NCI-H146 (cell line): ENCODE data around the gene SLC2A4.

Experiments
- DNase-seq: peaks from one replicate; lab custom pipeline; 2025; lab: John Stamatoyannopoulos, UW

SLC2A4 gene

DNA sequence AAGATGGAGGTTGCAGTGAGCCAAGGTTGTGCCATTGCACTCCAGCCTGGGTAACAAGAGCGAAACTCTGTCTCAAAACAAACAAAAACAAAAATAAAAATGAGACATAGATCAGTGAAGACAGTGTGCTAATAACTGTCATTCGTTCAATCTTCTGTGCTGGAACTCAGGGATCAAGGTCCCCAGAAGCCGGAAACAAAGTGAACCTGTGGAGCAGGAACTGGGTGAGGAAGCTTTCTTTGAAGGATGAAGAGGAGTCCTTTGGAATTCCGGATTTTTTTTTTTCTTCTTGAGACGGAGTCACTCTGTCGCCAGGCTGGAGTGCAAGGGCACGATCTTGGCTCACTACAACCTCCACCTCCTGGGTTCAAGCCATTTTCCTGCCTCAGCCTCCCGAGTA is 2.1 kb upstream of the SLC2A4 start:
- no peak for DNase-seq

DNA sequence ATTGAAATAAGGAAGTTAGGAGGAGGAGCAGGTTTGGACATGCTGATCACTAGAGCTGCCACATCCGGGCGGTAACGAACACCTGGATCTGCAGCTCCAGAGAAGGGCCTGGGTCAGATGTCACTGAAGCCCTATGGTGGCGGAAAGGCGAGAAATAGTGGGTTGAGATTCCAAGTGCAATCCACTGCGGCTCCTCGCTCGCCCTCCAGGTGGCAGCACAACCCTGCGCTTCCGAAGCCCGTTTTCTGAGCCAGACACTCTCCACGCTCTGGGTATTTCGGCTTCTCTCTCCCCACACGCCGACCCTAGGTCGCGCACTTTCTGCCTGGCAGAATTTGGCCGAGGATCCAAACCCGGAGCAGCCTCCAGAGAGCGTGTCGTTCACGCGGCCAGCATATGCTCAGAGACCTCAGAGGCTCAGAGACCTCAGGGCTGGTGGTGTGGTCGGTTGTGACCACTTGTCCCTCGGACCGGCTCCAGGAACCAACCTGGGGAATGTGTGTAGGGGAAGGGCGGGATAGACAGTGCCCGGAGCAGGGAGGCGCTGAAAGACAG is 922 bp upstream of the SLC2A4 start:
- peak; percentile 77 for DNase-seq

DNA sequence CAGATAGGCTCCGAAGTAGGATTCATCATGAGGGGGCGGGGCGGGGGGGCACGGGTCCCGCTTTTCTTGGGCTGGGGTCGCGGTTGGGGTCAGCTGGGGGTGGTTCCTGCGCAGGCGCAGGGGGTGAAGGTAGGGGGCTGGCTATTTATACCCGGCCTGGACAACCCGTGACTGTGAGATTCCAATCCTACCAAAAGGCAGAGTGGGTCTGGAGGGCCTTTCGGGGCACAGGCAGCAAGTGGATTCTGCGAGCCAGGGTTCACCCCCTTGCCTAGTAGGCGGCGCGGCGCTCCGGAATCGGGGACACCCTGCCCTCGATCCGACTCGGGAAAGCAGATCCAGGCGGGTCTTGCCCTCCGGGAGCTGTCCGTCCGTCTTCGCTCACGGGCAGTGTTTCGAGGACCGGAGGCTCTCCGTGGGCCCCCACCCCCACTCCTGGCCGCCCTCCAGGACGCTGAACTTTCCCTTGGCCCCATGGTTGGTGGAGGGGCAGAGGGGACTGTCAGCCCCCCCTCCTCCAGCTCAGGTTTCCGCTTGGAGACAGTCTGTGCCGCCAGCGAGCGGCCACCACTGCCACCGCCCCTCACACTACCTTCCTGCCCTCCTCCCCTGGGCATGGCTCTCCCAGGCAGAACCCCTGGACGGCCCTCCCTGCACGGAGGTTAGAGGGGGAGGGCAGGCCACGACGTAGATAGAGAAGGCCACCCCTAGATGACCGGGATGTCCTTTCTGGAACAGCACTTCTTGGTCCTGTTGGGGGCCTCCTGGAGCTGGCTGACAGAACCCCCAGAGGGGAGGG is 634 bp downstream of the SLC2A4 start:
- DNase-seq = no peak

DNA sequence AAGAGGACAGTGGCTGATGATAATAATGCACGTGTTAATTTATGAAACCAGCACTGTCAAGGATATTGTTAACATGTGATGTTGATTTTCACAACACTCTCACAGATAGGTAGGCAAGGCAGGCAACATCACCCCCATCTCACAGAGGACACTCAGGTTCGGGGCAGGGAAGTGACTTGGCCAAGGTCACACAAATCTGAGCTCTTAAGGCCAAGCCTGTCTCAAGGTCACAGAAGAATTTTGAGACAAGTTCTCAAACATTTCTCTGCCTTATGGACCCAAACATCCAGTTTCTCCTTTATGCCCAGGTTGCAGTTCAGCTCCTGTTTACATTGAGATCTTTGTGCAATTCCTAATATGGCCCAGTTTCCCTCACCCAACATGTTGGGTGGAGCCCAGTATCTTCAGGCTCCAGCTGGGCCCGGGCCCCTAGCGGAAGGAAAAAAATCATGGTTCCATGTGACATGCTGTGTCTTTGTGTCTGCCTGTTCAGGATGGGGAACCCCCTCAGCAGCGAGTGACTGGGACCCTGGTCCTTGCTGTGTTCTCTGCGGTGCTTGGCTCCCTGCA is 1.3 kb downstream of the SLC2A4 start:
- peak; percentile 11 for DNase-seq

DNA sequence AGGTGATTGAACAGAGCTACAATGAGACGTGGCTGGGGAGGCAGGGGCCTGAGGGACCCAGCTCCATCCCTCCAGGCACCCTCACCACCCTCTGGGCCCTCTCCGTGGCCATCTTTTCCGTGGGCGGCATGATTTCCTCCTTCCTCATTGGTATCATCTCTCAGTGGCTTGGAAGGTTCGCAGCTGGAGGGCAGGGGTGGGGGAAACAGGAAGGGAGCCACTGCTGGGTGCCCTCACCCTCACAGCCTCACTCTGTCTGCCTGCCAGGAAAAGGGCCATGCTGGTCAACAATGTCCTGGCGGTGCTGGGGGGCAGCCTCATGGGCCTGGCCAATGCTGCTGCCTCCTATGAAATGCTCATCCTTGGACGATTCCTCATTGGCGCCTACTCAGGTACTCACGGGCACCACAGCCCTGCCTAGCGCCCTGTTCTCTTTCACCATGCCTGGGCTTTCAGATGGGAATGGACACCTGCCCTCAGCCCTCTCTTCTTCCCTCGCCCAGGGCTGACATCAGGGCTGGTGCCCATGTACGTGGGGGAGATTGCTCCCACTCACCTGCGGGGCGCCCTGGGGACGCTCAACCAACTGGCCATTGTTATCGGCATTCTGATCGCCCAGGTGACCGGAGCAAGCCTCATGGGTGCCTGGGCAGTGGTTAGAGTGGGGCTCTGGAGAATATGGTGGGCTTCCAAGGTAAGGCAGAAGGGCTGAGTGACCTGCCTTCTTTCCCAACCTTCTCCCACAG is 2.1 kb downstream of the SLC2A4 start:
- DNase-seq = no peak

DNA sequence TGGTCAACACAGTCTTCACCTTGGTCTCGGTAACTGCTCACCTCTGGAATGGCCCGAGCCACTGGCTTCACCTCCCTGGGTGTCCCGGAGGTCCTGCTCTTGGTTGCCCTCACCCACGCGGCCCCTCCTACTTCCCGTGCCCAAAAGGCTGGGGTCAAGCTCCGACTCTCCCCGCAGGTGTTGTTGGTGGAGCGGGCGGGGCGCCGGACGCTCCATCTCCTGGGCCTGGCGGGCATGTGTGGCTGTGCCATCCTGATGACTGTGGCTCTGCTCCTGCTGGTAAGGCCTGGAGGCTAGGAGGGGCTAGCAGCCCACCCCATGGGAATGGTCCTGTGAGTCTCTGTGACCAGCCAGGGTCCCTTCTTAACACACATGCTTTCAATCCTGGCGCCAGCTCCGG is 3.4 kb downstream of the SLC2A4 start:
- no peak for DNase-seq

DNA sequence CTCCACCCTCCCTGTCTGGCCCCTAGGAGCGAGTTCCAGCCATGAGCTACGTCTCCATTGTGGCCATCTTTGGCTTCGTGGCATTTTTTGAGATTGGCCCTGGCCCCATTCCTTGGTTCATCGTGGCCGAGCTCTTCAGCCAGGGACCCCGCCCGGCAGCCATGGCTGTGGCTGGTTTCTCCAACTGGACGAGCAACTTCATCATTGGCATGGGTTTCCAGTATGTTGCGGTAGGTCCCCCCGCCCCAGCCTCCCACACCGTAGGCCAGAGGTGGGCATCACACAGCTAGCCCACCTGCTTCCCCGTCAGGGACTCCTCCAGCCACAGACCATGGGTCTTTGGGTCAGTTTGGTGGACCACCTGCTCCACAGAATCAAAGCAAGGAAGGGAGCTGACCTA is 4.2 kb downstream of the SLC2A4 start:
- no peak for DNase-seq

DNA sequence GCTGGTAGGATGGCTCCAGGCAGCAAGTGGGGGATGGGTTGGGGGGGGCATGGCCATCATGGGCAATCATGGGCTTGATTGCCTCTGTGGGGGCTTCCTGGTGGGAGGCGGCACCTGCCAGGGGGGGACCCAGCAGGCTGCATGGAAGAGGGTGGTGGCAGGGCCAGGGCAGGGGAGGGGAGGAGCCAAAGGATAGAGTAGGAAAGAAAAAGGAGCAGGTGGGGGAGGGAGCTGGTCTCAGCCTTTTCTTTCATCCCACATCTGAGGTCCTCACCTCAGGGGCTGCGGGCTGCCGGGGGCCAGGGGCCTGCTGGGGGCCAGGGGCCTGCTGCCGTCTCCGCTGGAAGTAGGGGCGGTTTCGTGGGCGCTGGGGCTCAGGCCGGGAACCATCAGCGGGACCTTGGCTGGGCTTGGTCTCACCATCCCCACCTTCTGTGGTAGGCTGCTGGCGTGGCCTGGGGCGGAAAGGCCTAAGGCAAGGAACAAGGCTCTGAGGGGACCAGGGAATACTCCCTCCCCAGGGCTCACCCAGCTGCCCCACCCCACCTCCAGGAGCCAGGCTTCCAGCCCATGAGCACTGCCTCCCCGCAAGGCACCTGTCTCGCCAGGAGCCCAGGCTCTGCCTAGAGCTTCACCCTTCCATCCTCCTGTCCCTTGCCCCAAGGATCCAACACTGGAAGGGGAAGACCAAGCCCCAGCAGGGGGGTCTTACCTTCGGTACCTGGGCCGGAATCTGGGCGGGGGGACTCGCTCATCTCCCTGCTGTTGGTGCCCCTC is 7.9 kb downstream of the SLC2A4 start:
- no peak for DNase-seq

DNA sequence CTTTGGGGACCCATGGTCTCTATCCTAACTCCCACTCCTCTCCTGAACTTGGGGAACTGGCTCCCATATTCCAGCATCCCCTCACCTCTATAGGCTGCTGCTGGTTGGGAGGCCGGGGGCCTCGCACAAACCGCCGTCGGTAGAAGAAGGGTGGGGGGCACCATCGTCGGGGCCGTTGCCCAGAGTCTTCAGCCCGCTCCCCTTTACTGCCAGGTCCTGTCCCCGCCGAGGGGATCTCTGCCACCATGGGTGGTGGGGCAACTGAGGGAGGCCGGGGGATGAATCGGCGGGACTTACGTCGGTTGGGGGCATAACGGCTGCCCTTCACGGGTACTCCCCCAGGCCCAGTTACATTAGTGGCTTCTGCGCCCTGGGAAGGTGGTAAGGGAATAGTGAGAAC is 8.6 kb downstream of the SLC2A4 start:
- DNase-seq = no peak

DNA sequence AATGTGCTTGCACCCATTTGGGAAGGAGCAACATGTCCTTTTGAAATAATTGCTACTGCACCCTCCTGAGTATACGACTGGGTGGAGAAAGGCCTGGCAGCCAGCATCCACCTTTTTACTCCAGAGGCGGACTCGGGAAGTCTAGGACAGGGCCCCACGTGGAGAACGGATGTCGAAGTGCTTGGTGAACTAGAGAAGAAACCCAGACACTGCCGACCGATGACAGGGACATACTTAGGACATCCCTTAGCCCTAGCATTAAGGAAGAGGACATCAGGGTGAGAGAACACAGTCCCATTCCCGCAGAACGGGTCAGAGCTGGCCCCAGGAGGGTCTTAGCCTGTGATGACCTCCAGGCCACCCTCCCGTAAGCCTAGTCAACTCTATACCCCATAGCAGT is 9.2 kb downstream of the SLC2A4 start:
- no peak for DNase-seq

DNA sequence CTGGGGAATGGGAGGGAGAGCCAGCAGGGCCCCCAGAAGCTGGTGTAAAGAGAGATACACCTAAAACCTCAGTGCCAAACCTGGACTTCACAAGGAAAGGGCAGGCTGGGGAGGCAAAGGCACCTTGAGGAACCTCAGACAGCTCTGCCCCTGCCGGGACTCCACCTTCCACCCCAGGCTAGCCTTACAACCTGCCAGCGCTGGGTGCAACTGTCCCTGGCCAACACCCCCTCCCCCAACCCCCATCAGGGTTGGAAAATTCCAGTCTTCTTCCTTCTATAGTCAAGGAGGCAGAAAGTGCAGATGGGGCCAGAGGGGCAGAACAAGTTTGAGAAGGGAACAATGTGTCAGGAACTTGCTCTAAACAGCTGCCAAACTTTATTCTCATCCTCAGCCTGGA is 10.7 kb downstream of the SLC2A4 start:
- no peak for DNase-seq

DNA sequence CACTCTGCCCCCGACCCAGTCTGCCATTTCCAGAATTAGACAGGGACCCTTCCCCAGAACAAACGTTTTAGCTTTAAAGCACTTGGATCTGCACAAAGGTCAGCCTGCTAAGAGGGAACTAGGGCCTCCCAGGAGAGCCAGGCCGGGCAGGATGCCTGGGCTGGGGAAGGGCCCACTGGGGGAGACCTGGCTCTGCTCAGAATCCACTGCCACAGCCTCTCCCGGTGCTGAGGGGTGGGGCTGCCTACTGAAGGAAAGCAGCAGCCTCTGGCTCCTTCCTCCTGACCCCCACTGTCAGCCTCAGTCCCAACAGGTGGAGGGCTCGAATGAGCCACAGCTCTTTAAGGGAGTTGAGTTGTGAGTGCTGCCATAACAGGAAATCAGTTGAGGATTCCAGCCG is 11.2 kb downstream of the SLC2A4 start:
- no peak for DNase-seq

DNA sequence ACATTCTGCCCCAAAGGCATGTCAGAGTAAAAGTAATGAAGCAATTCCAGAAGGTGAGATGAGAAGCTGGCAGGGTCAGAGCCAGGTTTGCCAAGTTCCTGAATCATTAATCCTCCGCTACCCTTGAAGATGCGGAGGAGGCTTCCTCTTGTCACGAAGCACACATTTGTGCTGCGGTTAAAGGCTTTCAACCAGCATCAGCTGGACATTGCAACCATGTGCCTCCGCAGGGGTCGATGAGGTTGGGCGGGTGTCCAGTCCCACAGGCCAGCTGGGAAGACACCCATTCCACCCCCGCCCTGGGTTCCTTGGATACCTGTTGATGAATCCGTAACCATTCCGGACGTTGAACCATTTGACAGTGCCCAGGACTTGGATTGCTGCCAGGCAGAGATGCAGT is 11.6 kb downstream of the SLC2A4 start:
- DNase-seq = no peak

DNA sequence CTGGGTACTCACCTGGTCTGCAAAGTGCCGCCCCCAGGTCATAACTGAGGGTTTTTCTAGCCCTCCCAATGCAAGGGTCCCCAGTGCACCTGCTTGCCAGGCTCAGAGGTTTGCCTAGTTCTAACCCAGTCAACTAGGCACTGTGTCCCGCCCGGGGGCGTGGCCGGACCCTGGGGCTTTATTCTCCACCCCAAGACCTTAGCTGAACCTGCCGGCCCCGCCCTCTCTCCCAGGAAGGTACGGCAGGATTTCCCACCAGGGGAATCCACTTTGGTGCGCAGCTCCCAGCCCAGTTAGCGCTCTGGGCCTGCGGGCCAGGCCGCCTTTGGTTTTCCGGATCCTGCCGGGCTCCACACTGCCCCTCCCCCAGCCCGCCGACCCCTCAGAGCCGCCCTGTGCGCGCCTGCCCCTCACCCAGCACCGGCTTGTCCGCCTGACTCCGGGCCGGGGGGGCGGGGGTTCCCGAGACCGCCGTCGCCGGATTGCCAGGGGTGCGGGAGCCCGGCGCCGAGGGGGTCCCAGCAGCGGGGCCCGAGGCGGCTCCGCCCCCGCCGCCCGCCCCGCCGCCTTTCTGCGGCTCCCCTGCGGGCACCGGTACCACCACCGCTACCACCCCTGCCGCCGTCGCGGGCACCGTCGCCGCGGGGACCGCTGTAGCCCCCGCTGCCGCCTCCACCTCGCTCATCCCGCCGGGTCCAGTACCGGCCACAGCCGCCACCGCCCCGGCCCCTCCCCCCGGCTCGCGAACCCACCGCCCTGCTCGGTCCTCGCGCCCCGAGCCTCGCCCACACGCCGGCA is 12.5 kb downstream of the SLC2A4 start:
- DNase-seq = peak; percentile 39

DNA sequence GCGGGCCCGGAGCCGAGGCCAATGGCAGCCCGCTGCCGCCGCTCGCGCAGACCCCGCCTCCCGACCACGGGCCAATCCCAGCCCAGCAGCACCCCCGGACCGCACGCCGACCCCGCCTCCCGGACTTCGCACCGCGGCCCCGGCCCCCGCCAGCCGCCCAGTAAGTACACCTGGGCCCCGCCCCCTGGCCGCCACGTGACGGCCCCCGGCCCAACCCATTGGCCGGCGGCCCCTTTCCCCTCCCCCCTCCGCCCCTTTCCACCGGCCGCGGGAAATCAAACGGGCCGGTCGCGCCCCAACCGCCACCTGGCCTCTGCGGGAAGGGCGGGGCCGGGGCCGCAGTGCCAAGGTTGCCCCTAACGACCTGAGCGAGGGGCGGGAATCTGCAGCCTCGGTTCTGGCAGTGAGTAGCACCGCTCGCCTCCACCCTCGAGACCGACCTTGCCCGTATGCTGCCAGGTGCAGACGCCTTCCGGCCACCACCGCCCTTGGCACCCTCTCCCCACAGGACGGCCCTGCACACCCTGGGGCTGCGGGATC is 13.2 kb downstream of the SLC2A4 start, which contains the start of gene YBX2:
Gene YBX2, minus strand, starts transcription at position 26 of the 540 bp plus-strand sequence. CDS start 139 bp downstream, outside the sequence.
- peak; percentile 89 for DNase-seq

DNA sequence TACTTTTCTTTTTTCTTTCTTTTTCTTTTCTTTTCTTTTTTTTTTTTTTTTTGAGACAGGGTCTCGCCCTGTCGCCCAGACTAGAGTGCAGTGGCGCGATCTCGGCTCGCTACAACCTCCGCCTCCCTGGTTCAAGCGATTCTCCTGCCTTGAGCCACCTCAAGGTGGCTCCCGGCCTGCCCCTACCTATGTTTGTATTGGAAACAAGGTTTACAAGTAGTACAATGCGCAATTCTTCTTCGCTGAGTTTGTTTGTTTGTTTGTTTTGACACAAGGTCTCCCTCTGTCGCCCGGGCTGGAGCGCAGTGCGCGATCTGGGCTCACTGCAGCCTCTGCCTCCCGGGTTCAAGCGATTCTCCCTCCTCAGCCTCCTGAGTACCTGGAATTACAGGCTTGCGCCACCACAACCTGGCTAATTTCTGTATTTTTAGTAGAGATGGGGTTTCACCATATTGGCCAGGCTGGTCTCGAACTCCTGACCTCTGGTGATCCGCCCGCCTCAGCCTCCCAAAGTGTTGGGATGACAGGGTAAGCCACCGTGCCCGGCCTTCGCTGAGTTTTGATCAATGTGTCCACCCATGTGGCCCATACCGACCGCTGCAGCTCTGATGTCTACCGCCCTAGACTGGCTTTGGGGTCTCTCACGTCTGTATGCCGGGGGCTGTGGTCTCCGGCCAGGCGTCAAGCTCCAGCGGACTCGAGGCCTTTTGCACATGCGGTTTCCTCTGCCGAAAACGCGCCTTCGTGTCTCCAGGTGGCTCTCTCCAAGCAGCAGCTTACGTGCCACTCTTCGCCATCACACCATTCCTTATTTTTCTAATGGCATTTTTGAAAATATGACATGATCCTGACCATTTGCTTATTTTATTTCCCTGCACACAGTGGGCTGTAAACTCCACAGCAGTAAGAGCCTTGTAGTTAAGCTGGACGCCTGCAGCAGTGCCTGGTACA is 14.0 kb downstream of the SLC2A4 start:
- DNase-seq = no peak

DNA sequence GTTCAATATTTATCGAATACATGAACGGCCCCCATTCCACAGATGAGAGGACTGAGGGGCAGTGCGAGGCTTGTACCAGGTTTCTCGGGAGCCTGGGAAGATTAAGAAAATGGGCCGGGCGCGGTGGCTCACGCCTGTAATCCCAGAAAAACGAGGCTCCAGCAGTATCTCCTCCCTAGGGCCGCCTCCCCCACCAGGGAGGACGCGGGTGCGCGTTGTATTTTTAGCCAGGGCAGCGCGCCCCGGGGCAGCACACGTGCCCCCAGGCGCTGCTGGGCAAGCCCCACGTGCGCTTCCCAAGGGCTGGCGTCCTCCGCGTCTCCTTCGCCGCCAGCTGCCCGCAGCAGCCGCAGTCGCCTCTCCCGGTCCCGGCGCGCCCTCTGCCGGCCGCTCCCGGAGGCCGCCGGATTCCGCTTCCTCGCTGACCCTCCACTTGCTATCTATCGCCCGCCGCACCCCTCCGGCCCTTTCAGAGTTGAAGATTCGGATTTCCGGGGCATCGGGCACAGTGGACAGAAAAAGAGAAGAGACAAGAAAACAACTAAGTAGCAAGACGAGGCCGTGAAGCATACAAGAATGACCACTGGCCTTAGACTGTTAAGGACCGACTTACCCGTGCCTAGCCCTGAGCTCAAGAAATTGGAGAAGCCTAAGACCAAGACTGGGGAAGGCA is 14.8 kb downstream of the SLC2A4 start:
- DNase-seq = peak; percentile 82

DNA sequence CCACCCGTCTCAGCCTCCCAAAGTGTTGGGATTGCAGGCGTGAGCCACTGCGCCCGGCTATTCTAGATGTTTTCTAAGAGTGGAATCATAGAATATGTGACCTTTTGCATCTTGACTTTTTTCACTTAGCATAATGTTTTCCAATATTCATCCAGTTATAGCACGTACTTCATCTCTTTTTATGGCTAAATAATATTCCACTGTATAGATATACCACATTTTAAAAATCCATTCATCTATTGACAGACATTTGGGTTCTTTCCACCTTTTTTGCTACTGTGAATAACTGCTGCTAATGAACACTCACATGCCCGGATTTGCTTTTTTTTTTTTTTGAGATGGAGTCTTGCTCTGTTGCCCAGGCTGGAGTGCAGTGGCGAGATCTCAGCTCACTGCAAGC is 22.7 kb downstream of the SLC2A4 start:
- no peak for DNase-seq
